Measurements from ENCODE around the gene GCC1. TPM values are rescaled to one million over a fixed set of nuclear protein-coding genes. Genes with fewer than 3 reads are reported as not detected.
"Not testable (repeated sequence)": the region's sequence is repeated elsewhere in the genome, so short reads cannot be mapped to it uniquely, and the experiment has no call there.

GCC1 gene
- total and polyA plus RNA-seq, 7 donors, result 6.1 to 24.0 (median 8.4) TPM

- H3K27me3 ChIP-seq (ENCODE audit: insufficient read depth in 3 of 3, low read length in 2 of 3), result no peaks in the 10 kb centered on the region
- DNase-seq (no peak), ATAC-seq (no peak)
- no peak for TF ChIP-seq CTCF (IDR thresholded peaks at IDR 0.05)
- no peaks in the 10 kb centered on the region for H3K9me3 ChIP-seq
- no peak overlapping the region for H3K27ac ChIP-seq
- H3K4me1 ChIP-seq, result peaks cover 44% of the 10 kb centered on the region
- H3K36me3 ChIP-seq (ENCODE audit: insufficient read depth in 1 of 2, low read depth in 1 of 2), result peaks cover 3 to 36% of the 10 kb centered on the region in 2 donors
- H3K4me3 ChIP-seq, result no peak overlapping the region
- WGBS, 3 donors, result 70 to 88% (median 77%) methylated on average over 4 of the region's 4 CpGs
- intact Hi-C loops (cut with DNase I), result no loop called here
These were observed 6.6 kb downstream of the GCC1 start for GRCh38 chr7:127578711-127579275.

- H3K9me3 ChIP-seq, result no peaks in the 10 kb centered on the region
- peaks cover 37% of the 10 kb centered on the region for H3K4me1 ChIP-seq
- intact Hi-C loops (cut with DNase I), result no loop called here
- no peak for ATAC-seq
- TF ChIP-seq CTCF (IDR thresholded peaks at IDR 0.05), result no peak
- H3K27ac ChIP-seq, result no peak overlapping the region
- no peak overlapping the region for H3K4me3 ChIP-seq
- H3K36me3 ChIP-seq (ENCODE audit: insufficient read depth in 1 of 2, low read depth in 1 of 2), result peaks cover 3 to 36% of the 10 kb centered on the region in 2 donors
- WGBS, 3 donors, result 65 to 70% (median 70%) methylated on average over 5 of the region's 5 CpGs
- no peaks in the 10 kb centered on the region for H3K27me3 ChIP-seq (ENCODE audit: insufficient read depth in 3 of 3, low read length in 2 of 3)
- no peak for DNase-seq
These were observed 7.2 kb downstream of the GCC1 start for GRCh38 chr7:127578036-127578684.

- intact Hi-C loops (cut with DNase I), result no loop called here
- Histone ChIP-seq H3K36me3 (ENCODE audit: insufficient read depth in 1 of 2, low read depth in 1 of 2) (no peaks in the 10 kb centered on the region), H3K4me1 (no peaks in the 10 kb centered on the region), H3K9me3 (no peaks in the 10 kb centered on the region), H3K27ac (no peak overlapping the region), H3K4me3 (no peak overlapping the region), H3K27me3 (ENCODE audit: insufficient read depth in 3 of 3, low read length in 2 of 3) (no peaks in the 10 kb centered on the region)
- ATAC-seq (no peak), DNase-seq (no peak)
- WGBS, 3 donors, result 63 to 69% (median 64%) methylated on average over 3 of the region's 3 CpGs
- no peak for TF ChIP-seq CTCF (IDR thresholded peaks at IDR 0.05)
These were observed 13.5 kb downstream of the GCC1 start for GRCh38 chr7:127571741-127572505.

- intact Hi-C loops (cut with DNase I); H3K4me1 ChIP-seq: not testable (repeated sequence)
These were observed 17.4 kb downstream of the GCC1 start for GRCh38 chr7:127568034-127568433.

GRCh38 chr7:127566242-127566641, 19.2 kb downstream of the GCC1 start:
- 70 to 78% (median 71%) methylated on average over 3 of the region's 3 CpGs for WGBS, 3 donors

More at GRCh38 chr7:127568034-127568433, 17.4 kb downstream of the GCC1 start:
- no CpG with 5 or more reads among the region's 3 CpGs for WGBS, 3 donors
- not testable (repeated sequence) for ATAC-seq; H3K9me3 ChIP-seq; H3K4me3 ChIP-seq; H3K27ac ChIP-seq; H3K27me3 ChIP-seq (ENCODE audit: insufficient read depth in 3 of 3, low read length in 2 of 3); H3K36me3 ChIP-seq (ENCODE audit: insufficient read depth in 1 of 2, low read depth in 1 of 2); DNase-seq

More at GRCh38 chr7:127566242-127566641, 19.2 kb downstream of the GCC1 start:
- no peak for TF ChIP-seq CTCF (IDR thresholded peaks at IDR 0.05)
- no peak for DNase-seq
- H3K9me3 ChIP-seq, result no peaks in the 10 kb centered on the region
- no peaks in the 10 kb centered on the region for H3K36me3 ChIP-seq (ENCODE audit: insufficient read depth in 1 of 2, low read depth in 1 of 2)
- H3K27me3 ChIP-seq (ENCODE audit: insufficient read depth in 3 of 3, low read length in 2 of 3), result no peaks in the 10 kb centered on the region
- no peak for ATAC-seq
- H3K27ac ChIP-seq, result no peak overlapping the region
- no peak overlapping the region for H3K4me3 ChIP-seq
- no peaks in the 10 kb centered on the region for H3K4me1 ChIP-seq
- intact Hi-C loops (cut with DNase I), result no loop called here
